ENCODE data around the gene KLB.
"Not testable (repeated sequence)": the region's sequence is repeated elsewhere in the genome, so short reads cannot be mapped to it uniquely, and the experiment has no call there.

The KLB gene

DNA sequence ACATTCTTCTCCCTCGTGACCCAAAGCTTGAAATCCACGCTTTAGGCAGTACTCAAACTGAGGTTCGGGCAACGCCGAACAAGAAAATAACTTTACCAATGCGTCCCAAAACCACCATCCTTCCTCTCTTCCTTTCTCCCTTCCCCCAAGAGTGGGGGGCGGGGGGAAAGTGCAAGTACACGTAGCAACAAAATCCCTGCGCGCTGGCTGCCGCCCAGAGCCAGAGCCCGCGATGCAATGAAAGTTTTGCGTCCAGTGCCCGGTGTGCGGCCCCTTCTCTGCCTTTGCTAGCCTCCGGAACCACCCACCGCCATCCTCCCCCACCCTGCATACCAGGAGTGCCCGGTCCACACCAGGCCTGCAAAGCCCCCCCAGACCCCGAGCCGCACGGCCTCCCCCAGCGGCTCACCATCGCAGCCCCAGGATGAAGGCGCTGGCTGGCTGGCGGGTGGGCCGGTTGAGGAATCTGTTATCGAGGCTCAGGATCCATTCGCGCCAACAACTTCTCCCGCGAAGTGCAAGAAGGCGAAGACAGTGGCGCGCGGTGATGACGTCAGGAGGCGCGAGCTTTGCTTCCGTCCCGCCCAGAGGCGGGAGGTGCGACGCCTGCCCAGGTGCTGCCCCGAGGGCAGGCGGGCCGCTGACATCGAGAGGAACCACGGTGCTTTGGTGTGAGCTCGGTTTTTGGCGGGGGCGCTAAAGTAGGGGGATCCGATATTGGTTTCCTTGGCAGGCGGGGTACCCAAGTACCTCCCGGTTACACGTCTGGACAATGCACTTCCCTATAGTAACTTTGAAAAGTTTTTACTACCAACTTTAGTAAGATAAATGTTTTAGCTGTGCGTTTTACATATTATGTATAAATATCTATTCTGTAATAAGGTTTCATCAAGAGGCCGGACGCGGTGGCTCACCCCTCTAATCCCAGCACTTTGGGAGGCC lies 40.6 kb upstream of the KLB start, which contains the start of gene RFC1:
RFC1 (minus strand) TSS at position 533 of the 942 bp plus-strand sequence; CDS start at position 412, 121 bp downstream.
- TF ChIP-seq CTCF (IDR thresholded peaks at IDR 0.05; ENCODE audit: insufficient read depth, low read length, missing control alignments), result no peak
- H3K4me3 ChIP-seq (ENCODE audit: low read depth, low read length), result peak within 1 kb of the TSS; percentile 95
- CTCF ChIA-PET, result interaction anchor here (1.3 kb wide), 1 partner anchor 19 kb away, joined by 3 read pairs; no protein-coding TSS in a partner anchor
- POLR2A ChIA-PET, result no interaction called here
- peak; percentile 28 for DNase-seq (ENCODE audit: low read depth, low spot score)

GRCh38 chr4:39367166-39367565 lies 39.6 kb upstream of the KLB start:
- ChIA-PET POLR2A (no interaction called here), CTCF (no interaction called here)
- no peak for DNase-seq (ENCODE audit: low read depth, low spot score)
- no peak overlapping the region for H3K4me3 ChIP-seq (ENCODE audit: low read depth, low read length)
- TF ChIP-seq CTCF (IDR thresholded peaks at IDR 0.05; ENCODE audit: insufficient read depth, low read length, missing control alignments), result no peak

GRCh38 chr4:39369301-39369700 lies 37.4 kb upstream of the KLB start:
- ChIA-PET POLR2A (no interaction called here), CTCF (no interaction called here)
- TF ChIP-seq CTCF (IDR thresholded peaks at IDR 0.05; ENCODE audit: insufficient read depth, low read length, missing control alignments), result no peak
- no peak overlapping the region for H3K4me3 ChIP-seq (ENCODE audit: low read depth, low read length)
- no peak for DNase-seq (ENCODE audit: low read depth, low spot score)

- POLR2A ChIA-PET; DNase-seq (ENCODE audit: low read depth, low spot score); H3K4me3 ChIP-seq (ENCODE audit: low read depth, low read length); CTCF ChIA-PET: not testable (repeated sequence)
These were observed 35.5 kb upstream of the KLB start for GRCh38 chr4:39371209-39371608.

GRCh38 chr4:39375478-39375877 lies 31.3 kb upstream of the KLB start:
- ChIA-PET POLR2A (no interaction called here), CTCF (no interaction called here)
- H3K4me3 ChIP-seq (ENCODE audit: low read depth, low read length), result no peak overlapping the region
- no peak for DNase-seq (ENCODE audit: low read depth, low spot score)
- TF ChIP-seq CTCF (IDR thresholded peaks at IDR 0.05; ENCODE audit: insufficient read depth, low read length, missing control alignments), result no peak

GRCh38 chr4:39383690-39384089 lies 23.0 kb upstream of the KLB start:
- no peak for DNase-seq (ENCODE audit: low read depth, low spot score)
- CTCF ChIA-PET, result no interaction called here
- TF ChIP-seq CTCF (IDR thresholded peaks at IDR 0.05; ENCODE audit: insufficient read depth, low read length, missing control alignments), result no peak
- no peak overlapping the region for H3K4me3 ChIP-seq (ENCODE audit: low read depth, low read length)
- POLR2A ChIA-PET, result no interaction called here

DNA sequence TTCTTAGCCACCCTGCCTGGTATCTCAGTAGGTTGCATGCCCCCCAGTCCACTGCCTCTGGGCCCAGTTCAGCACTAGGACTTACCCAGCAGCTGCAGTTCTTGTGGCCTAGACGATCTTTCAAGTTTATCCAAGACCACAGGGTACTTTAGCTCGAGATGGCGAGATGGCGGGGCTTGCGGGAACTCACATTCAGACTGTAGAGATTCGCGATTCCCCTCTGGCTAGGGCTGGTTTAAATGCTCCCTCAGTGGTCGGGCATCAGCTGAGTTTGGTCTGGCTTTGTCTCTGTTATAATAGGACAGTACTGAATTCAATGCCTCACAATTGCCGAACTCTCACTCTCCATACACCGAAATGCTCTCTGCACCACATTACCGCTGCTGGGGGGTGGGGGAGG lies 22.2 kb upstream of the KLB start:
- ChIA-PET POLR2A (no interaction called here), CTCF (no interaction called here)
- DNase-seq (ENCODE audit: low read depth, low spot score), result no peak
- no peak for TF ChIP-seq CTCF (IDR thresholded peaks at IDR 0.05; ENCODE audit: insufficient read depth, low read length, missing control alignments)
- H3K4me3 ChIP-seq (ENCODE audit: low read depth, low read length), result no peak overlapping the region
